ENCODE measurements around the gene HSPA6. TPM values are rescaled to one million over a fixed set of nuclear protein-coding genes. Genes with fewer than 3 reads are reported as not detected.
A peak's percentile ranks its signal among the peaks of the same experiment; 100 is the strongest.
"Not testable (repeated sequence)": the region's sequence is repeated elsewhere in the genome, so short reads cannot be mapped to it uniquely, and the experiment has no call there.

HSPA6 gene
- 0.28 and 0.30 TPM in 2 replicates for total RNA-seq (2021)
- percentile 14 among the genes with signal in this experiment for Bru-seq, nascent RNA
- percentile 20 among the genes with signal in this experiment for BruChase-seq, experiment 1, labeled RNA remaining after a 2-hour chase
- BruChase-seq, experiment 2, labeled RNA remaining after a 6-hour chase, result not detected
- long read RNA-seq, partial matches to known transcripts, result 0 of 3 reads
- long read RNA-seq, other reads (novel, unspliced or antisense), result 0 of 3 reads

- Histone ChIP-seq H3K4me2 (peak within 1 kb of the TSS; percentile 77), H3K27ac (peak within 1 kb of the TSS; percentile 48), H2AFZ (peak within 1 kb of the TSS; percentile 89), H3K4me3 (peak within 1 kb of the TSS; percentile 77)
- BruUV-seq (replicated peaks); H3K9me2 ChIP-seq (ENCODE audit: insufficient read depth); H3K36me3 ChIP-seq (ENCODE audit: low read depth); H3K79me2 ChIP-seq (ENCODE audit: low read depth); H3F3A ChIP-seq (ENCODE audit: insufficient read depth, low read depth); H3K9me3 ChIP-seq (ENCODE audit: insufficient read depth, low read depth); POLR2A ChIA-PET (ENCODE audit: unreplicated experiment); H3K27me3 ChIP-seq (ENCODE audit: insufficient read depth, low read depth); intact Hi-C loops (cut with micrococcal nuclease; ENCODE audit: unreplicated experiment); H4K20me1 ChIP-seq (ENCODE audit: insufficient read depth); H3K4me1 ChIP-seq (replicated peaks; ENCODE audit: insufficient read depth): not testable (repeated sequence)
- CTCF ChIA-PET, result interaction anchor here (0.6 kb wide), 1 partner anchor 297 kb away, joined by 3 read pairs; no protein-coding TSS in a partner anchor
- peak; percentile 59 to 66 for DNase-seq
These were observed at the start of gene HSPA6 for GRCh38 chr1:161523817-161524741. HSPA6 (plus strand) TSS chr1:161524540; CDS start chr1:161524659, 119 bp downstream.

DNA sequence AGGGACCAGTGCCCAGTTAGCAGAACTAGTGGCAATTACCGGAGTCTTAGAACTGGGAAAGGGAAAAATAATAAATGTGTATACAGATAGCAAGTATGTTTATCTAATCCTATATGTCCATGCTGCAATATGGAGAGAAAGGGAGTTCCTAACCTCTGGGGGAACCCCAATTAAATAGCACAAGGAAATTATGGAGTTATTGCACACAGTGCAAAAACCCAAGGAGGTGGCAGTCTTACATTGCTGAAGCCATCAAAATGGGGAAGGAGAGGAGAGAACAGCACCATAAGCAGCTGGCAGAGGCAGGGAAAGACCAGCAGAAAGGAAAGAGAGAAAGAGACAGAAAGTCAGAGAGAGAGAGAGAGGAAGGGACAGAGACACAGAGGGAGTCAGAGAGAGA is 46.6 kb upstream of the HSPA6 start:
- H3K4me1 ChIP-seq (replicated peaks; ENCODE audit: insufficient read depth); H4K20me1 ChIP-seq (ENCODE audit: insufficient read depth); H3F3A ChIP-seq (ENCODE audit: insufficient read depth, low read depth); H3K4me3 ChIP-seq; H2AFZ ChIP-seq; H3K79me2 ChIP-seq (ENCODE audit: low read depth); CTCF ChIA-PET; H3K36me3 ChIP-seq (ENCODE audit: low read depth); BruUV-seq (replicated peaks); intact Hi-C loops (cut with micrococcal nuclease; ENCODE audit: unreplicated experiment); POLR2A ChIA-PET (ENCODE audit: unreplicated experiment); H3K4me2 ChIP-seq; H3K9me2 ChIP-seq (ENCODE audit: insufficient read depth); H3K9me3 ChIP-seq (ENCODE audit: insufficient read depth, low read depth); H3K27ac ChIP-seq; DNase-seq: not testable (repeated sequence)
- peaks cover 22% of the 10 kb centered on the region for H3K27me3 ChIP-seq (ENCODE audit: insufficient read depth, low read depth)

DNA sequence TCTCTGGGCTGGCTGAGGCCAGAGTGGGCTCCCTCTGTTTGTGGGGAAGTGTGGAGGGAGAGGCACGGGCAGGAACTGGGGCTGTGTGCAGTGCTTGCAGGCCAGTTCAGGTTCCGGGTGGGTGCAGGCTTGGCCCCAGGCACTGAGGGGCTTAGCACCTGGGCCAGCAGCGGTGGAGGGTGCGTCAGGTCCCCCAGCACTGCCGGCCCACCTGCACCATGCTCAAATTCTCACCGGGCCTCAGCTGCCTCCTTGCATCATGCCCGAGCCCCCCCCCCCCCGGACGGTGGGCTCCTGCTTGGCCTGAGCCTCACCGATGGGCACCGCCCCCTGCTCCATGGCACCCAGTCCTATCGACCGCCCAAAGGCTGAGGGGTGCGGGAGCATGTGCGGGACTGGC is 45.4 kb upstream of the HSPA6 start:
- no peak for DNase-seq
- no peaks in the 10 kb centered on the region for H3F3A ChIP-seq (ENCODE audit: insufficient read depth, low read depth)
- no peaks in the 10 kb centered on the region for H3K9me2 ChIP-seq (ENCODE audit: insufficient read depth)
- no peak overlapping the region for H3K4me3 ChIP-seq
- no peaks in the 10 kb centered on the region for H3K79me2 ChIP-seq (ENCODE audit: low read depth)
- CTCF ChIA-PET, result no interaction called here
- no peak for TF ChIP-seq CTCF (conservative IDR thresholded peaks at IDR 0.05)
- TF ChIP-seq EZH2 (IDR thresholded peaks at IDR 0.05; ENCODE audit: low read depth), result no peak
- no peak overlapping the region for H3K27ac ChIP-seq
- no peaks in the 10 kb centered on the region for H3K9me3 ChIP-seq (ENCODE audit: insufficient read depth, low read depth)
- H3K27me3 ChIP-seq (ENCODE audit: insufficient read depth, low read depth), result peaks cover 22% of the 10 kb centered on the region
- intact Hi-C loops (cut with micrococcal nuclease; ENCODE audit: unreplicated experiment), result no loop called here
- H3K36me3 ChIP-seq (ENCODE audit: low read depth), result no peaks in the 10 kb centered on the region
- no peaks in the 10 kb centered on the region for H3K4me1 ChIP-seq (replicated peaks; ENCODE audit: insufficient read depth)
- POLR2A ChIA-PET (ENCODE audit: unreplicated experiment), result no interaction called here
- no peaks in the 10 kb centered on the region for H4K20me1 ChIP-seq (ENCODE audit: insufficient read depth)
- H2AFZ ChIP-seq, result no peak overlapping the region
- H3K4me2 ChIP-seq, result no peak overlapping the region
- no TSS peak for BruUV-seq (replicated peaks)

GRCh38 chr1:161480381-161481035 is 43.8 kb upstream of the HSPA6 start:
- Histone ChIP-seq H3K36me3 (ENCODE audit: low read depth) (no peaks in the 10 kb centered on the region), H3K4me3 (no peak overlapping the region), H3F3A (ENCODE audit: insufficient read depth, low read depth) (no peaks in the 10 kb centered on the region), H3K4me1 (replicated peaks; ENCODE audit: insufficient read depth) (no peaks in the 10 kb centered on the region), H3K27me3 (ENCODE audit: insufficient read depth, low read depth) (peaks cover 22% of the 10 kb centered on the region), H4K20me1 (ENCODE audit: insufficient read depth) (no peaks in the 10 kb centered on the region), H3K9me2 (ENCODE audit: insufficient read depth) (no peaks in the 10 kb centered on the region), H2AFZ (no peak overlapping the region), H3K9me3 (ENCODE audit: insufficient read depth, low read depth) (no peaks in the 10 kb centered on the region), H3K27ac (no peak overlapping the region), H3K79me2 (ENCODE audit: low read depth) (no peaks in the 10 kb centered on the region), H3K4me2 (no peak overlapping the region)
- DNase-seq, result no peak
- CTCF ChIA-PET, result no interaction called here
- no TSS peak for BruUV-seq (replicated peaks)
- TF ChIP-seq CTCF (conservative IDR thresholded peaks at IDR 0.05), result no peak
- no peak for TF ChIP-seq EZH2 (IDR thresholded peaks at IDR 0.05; ENCODE audit: low read depth)
- POLR2A ChIA-PET (ENCODE audit: unreplicated experiment), result no interaction called here
- intact Hi-C loops (cut with micrococcal nuclease; ENCODE audit: unreplicated experiment), result no loop called here

All from PC-9 (cell line).